IMR-90 (cell line): ENCODE data around the gene CCDC63. TPM values are rescaled to one million over a fixed set of nuclear protein-coding genes. Genes with fewer than 3 reads are reported as not detected.
"Not testable (repeated sequence)": the region's sequence is repeated elsewhere in the genome, so short reads cannot be mapped to it uniquely, and the experiment has no call there.

ENCODE experiments used
- ATAC-seq: fragments of 200-7000 bp; cut with Tn5 transposase; 2 replicates; pipeline ENCODE4 v1.9.1; 2020; ENCODE audit warnings: low read depth, mild to moderate bottlenecking, moderate library complexity
- BruUV-seq: library from RNA; stranded (reverse); fragments of 400-500 nt; replicated peaks from 2 replicates; lab custom pipeline; 2021; lab: Mats Ljungman, UMichigan
- CTCF ChIA-PET: fragments of 300-600 bp; formaldehyde crosslinking; extraction: SDS; loops from one replicate; lab custom pipeline; 2021; ENCODE audit warnings: antibody characterized with exemption; lab: Yijun Ruan, JAX
- POLR2A ChIA-PET: fragments of 300-600 bp; sonication (Branson Sonifier 250); formaldehyde crosslinking; loops from one replicate; lab custom pipeline; 2022; ENCODE audit warnings: antibody characterized with exemption; ENCODE audit not compliant: unreplicated experiment; lab: Charles Lee
- DNase-seq: peaks from one replicate; pipeline ENCODE4 v3.0.0; 2013
- H2AFZ ChIP-seq: replicated peaks from 2 replicates; pipeline ENCODE3; 2013; ENCODE audit warnings: low read length, mild to moderate bottlenecking; ENCODE audit not compliant: poor library complexity
- H2AK5ac ChIP-seq: 2 replicates; pipeline ENCODE4 v1.6.1; 2013; ENCODE audit warnings: low read depth, low read length, inconsistent platforms
- H2AK9ac ChIP-seq: replicated peaks from 2 replicates; pipeline ENCODE3; 2013; ENCODE audit warnings: mild to moderate bottlenecking, low read depth, low read length, moderate library complexity; ENCODE audit not compliant: poor library complexity
- H2BK120ac ChIP-seq: 2 replicates; pipeline ENCODE4 v1.6.1; 2013; ENCODE audit warnings: low read depth, low read length, inconsistent platforms
- H2BK15ac ChIP-seq: 3 replicates; pipeline ENCODE4 v1.6.1; 2013; ENCODE audit warnings: low read depth, low read length, inconsistent platforms
- H2BK20ac ChIP-seq: 2 replicates; pipeline ENCODE4 v1.6.1; 2013; ENCODE audit warnings: low read depth, mild to moderate bottlenecking, inconsistent platforms, low read length, moderate library complexity
- H2BK5ac ChIP-seq: 2 replicates; pipeline ENCODE4 v1.6.1; 2013; ENCODE audit warnings: mild to moderate bottlenecking, low read depth, low read length, inconsistent platforms; ENCODE audit not compliant: poor library complexity, severe bottlenecking
- H3K14ac ChIP-seq: replicated peaks from 2 replicates; pipeline ENCODE4 v1.6.1; 2013; ENCODE audit warnings: low read depth, low read length, inconsistent platforms
- H3K18ac ChIP-seq: 2 replicates; pipeline ENCODE4 v1.6.1; 2013; ENCODE audit warnings: low read depth, low read length, control low read depth
- H3K23ac ChIP-seq: 2 replicates; pipeline ENCODE4 v1.6.1; 2013; ENCODE audit warnings: low read depth, low read length, inconsistent platforms
- H3K27ac ChIP-seq: 2 replicates; pipeline ENCODE4 v1.5.1; 2013; ENCODE audit warnings: mild to moderate bottlenecking, control low read depth, low read length; ENCODE audit not compliant: insufficient read depth
- H3K27me3 ChIP-seq: 2 replicates; pipeline ENCODE4 v1.6.1; 2013; ENCODE audit warnings: low read length; ENCODE audit not compliant: control insufficient read depth, insufficient read depth
- H3K36me3 ChIP-seq: 2 replicates; pipeline ENCODE4 v1.6.1; 2013; ENCODE audit warnings: low read length, mixed read lengths; ENCODE audit not compliant: control insufficient read depth, insufficient read depth
- H3K4ac ChIP-seq: 2 replicates; pipeline ENCODE4 v1.6.1; 2013; ENCODE audit warnings: low read depth, low read length, inconsistent platforms
- H3K4me1 ChIP-seq: 2 replicates; pipeline ENCODE4 v1.6.1; 2013; ENCODE audit warnings: low read length, mixed read lengths; ENCODE audit not compliant: control insufficient read depth, insufficient read depth
- H3K4me2 ChIP-seq: 2 replicates; pipeline ENCODE4 v1.6.1; 2013; ENCODE audit warnings: low read depth, mild to moderate bottlenecking, control low read depth, low read length, moderate library complexity
- H3K4me3 ChIP-seq: 2 replicates; pipeline ENCODE4 v1.5.1; 2013; ENCODE audit warnings: low read depth, mild to moderate bottlenecking, control low read depth, low read length, moderate library complexity; ENCODE audit not compliant: insufficient read depth
- H3K56ac ChIP-seq: 2 replicates; pipeline ENCODE4 v1.6.1; 2013; ENCODE audit warnings: low read length, inconsistent platforms; ENCODE audit not compliant: insufficient read depth; ENCODE audit errors: extremely low read depth
- H3K79me1 ChIP-seq, 2 experiments: 2 replicates each; pipeline ENCODE4 v1.6.1; 2013; ENCODE audit warnings: low read length in 2 of 2, inconsistent platforms in 1 of 2, low read depth in 1 of 2
- H3K9ac ChIP-seq: 2 replicates; pipeline ENCODE4 v1.6.1; 2013; ENCODE audit warnings: low read depth, low read length, control low read depth
- H3K9me1 ChIP-seq: 2 replicates; pipeline ENCODE4 v1.6.1; 2013; ENCODE audit warnings: low read length, inconsistent platforms; ENCODE audit not compliant: insufficient read depth
- H3K9me3 ChIP-seq: 2 replicates; pipeline ENCODE4 v1.6.1; 2013; ENCODE audit warnings: low read length; ENCODE audit not compliant: control insufficient read depth, insufficient read depth
- H4K20me1 ChIP-seq: 2 replicates; pipeline ENCODE4 v1.6.1; 2013; ENCODE audit warnings: low read length, inconsistent platforms; ENCODE audit not compliant: insufficient read depth
- H4K5ac ChIP-seq: 2 replicates; pipeline ENCODE4 v1.6.1; 2013; ENCODE audit warnings: mild to moderate bottlenecking, low read depth, low read length, control low read depth
- H4K8ac ChIP-seq, 2 experiments: 2 replicates each; pipeline ENCODE4 v1.6.1; 2013; ENCODE audit warnings: low read depth in 2 of 2, low read length in 2 of 2, control low read depth in 1 of 2, inconsistent platforms in 1 of 2
- H4K91ac ChIP-seq: 2 replicates; pipeline ENCODE4 v1.6.1; 2013; ENCODE audit warnings: low read depth, low read length, inconsistent platforms; ENCODE audit not compliant: insufficient read depth
- FOS ChIP-seq: fragments of 150-350 bp; IDR thresholded peaks from 2 replicates; pipeline ENCODE4 v1.6.1; 2016; ENCODE audit warnings: low read depth, low read length
- MAFK ChIP-seq: IDR thresholded peaks from 2 replicates; pipeline ENCODE4 v1.6.1; 2012; ENCODE audit warnings: low read depth, low read length, improper control_type of control experiment
- WGBS, 2 experiments: methylation state at CpG; one replicate each; pipeline versions ENCODE4 v1.1.5 to v1.1.7; 2013; ENCODE audit warnings: missing lambda C conversion rate in 2 of 2; ENCODE audit not compliant: insufficient read length in 1 of 2; ENCODE audit errors: extremely low coverage in 2 of 2; 5-methylcytosine and 5-hydroxymethylcytosine counted together
- dilution Hi-C: fragments of 300-500 bp; cut with HindIII; formaldehyde crosslinking; loops from one replicate; pipeline ENCODE4 v1.14.3; 2018; ENCODE audit warnings: low sequenced_read_pairs; ENCODE audit not compliant: unreplicated experiment
- in situ Hi-C: fragments of 300-500 bp; cut with MboI; formaldehyde crosslinking; loops from 3 replicates; pipeline ENCODE4 v1.14.3; 2019; ENCODE audit warnings: low sequenced_read_pairs, inconsistent platforms, mixed read lengths
- intact Hi-C: fragments of 100-400 bp; cut with micrococcal nuclease; formaldehyde crosslinking; loops from 2 replicates; pipeline ENCODE4 v1.10.0; 2022
- polyA plus RNA-seq, 3 experiments: library from polyadenylated mRNA; depleted of rRNA; stranded (reverse); fragments of >200 nt; gene quantifications; 2 replicates each; pipeline ENCODE4 v1.2.3, GENCODE V29; 2012; ENCODE audit warnings: low replicate concordance in 1 of 3
- total RNA-seq: library from RNA; depleted of rRNA; stranded (reverse); fragments of >200 nt; gene quantifications from 2 replicates; pipeline ENCODE4 v1.2.3, GENCODE V29; 2012

The CCDC63 gene
- total and polyA plus RNA-seq, 2 of the 4 experiments (the other 2 are of a cell fraction): not detected

DNA sequence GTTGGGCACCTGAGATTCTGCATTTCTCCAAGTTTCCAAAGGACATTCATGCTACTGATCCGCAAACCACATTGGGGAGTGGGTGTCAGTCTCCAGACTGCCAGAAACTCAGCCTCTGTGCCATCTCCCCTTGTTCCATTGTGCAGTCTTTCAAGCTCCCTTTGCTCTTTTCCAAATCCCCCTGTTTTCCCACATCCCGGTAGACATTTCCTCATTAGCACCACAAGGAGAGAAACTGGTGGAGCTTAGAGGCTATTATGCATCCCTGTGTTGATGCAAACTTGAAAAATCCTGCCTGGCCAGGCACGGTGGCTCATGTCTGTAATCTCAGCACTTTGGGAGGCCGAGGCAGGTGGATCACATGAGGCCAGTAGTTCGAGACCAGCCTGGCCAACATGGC lies 10.7 kb downstream of the CCDC63 start:
- intact Hi-C loops: no loop called here
- Histone ChIP-seq H3K18ac (no peak overlapping the region), H3K9me1 (no peaks in the 10 kb centered on the region), H3K27me3 (peaks cover 1% of the 10 kb centered on the region; the same call in 1 of the 2 replicates), H3K56ac (no peak overlapping the region), H3K9me3 (no peaks in the 10 kb centered on the region), H2BK15ac (no peak overlapping the region), H3K4ac (no peak overlapping the region), H2BK20ac (no peak overlapping the region), H4K8ac (no peak overlapping the region), H2BK120ac (no peak overlapping the region), H2BK5ac (no peak overlapping the region), H3K23ac (no peak overlapping the region), H2AK9ac (no peak overlapping the region), H3K4me1 (no peaks in the 10 kb centered on the region), H3K27ac (no peak overlapping the region), H3K79me1 (no peaks in the 10 kb centered on the region), H2AFZ (no peak overlapping the region), H3K9ac (no peak overlapping the region), H4K5ac (no peak overlapping the region), H3K14ac (no peak overlapping the region), H3K36me3 (no peaks in the 10 kb centered on the region), H4K91ac (no peak overlapping the region), H4K20me1 (no peaks in the 10 kb centered on the region), H3K4me3 (no peak overlapping the region), H3K4me2 (no peak overlapping the region), H2AK5ac (no peak overlapping the region)
- dilution Hi-C loops: no loop called here
- in situ Hi-C loops: no loop called here
- BruUV-seq: no TSS peak
- TF ChIP-seq FOS: no peak
- no peak for TF ChIP-seq MAFK
- no peak for ATAC-seq
- WGBS, 2 experiments: no CpG with 5 or more reads among the region's 5 CpGs
- POLR2A ChIA-PET: no interaction called here
- no peak for DNase-seq
- CTCF ChIA-PET: no interaction called here

DNA sequence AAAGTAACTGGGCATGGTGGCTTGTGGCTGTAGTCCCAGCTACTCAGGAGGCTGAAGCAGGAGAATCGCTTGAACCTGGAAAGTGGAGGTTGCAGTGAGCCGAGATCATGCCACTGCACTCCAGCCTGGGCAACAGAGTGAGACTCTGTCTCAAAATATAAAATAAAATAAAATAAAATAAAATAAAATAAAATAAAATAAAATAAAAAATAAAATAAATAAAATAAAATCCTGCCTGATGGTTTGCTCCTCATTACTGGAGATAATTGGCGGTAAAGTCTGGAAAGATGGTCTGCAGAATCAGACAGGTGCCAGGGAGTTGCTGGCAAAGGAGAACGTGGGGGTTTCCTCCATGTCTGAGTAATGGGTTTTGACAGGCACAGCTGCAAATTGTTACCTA lies 11.2 kb downstream of the CCDC63 start:
- H3K9ac ChIP-seq, H3K23ac ChIP-seq, H2BK15ac ChIP-seq, in situ Hi-C loops, H3K79me1 ChIP-seq, H3K4me2 ChIP-seq, H4K91ac ChIP-seq, H2BK120ac ChIP-seq, CTCF ChIA-PET, H3K36me3 ChIP-seq, BruUV-seq, H3K4me3 ChIP-seq, H3K27me3 ChIP-seq, H2AK5ac ChIP-seq, ATAC-seq, H4K20me1 ChIP-seq, H3K18ac ChIP-seq, H4K5ac ChIP-seq, H3K4me1 ChIP-seq, DNase-seq, H2AFZ ChIP-seq, H2AK9ac ChIP-seq, H2BK20ac ChIP-seq, intact Hi-C loops, H3K9me1 ChIP-seq, POLR2A ChIA-PET, H3K14ac ChIP-seq, H2BK5ac ChIP-seq, H3K56ac ChIP-seq, H3K4ac ChIP-seq, dilution Hi-C loops, H4K8ac ChIP-seq, H3K27ac ChIP-seq, H3K9me3 ChIP-seq: not testable (repeated sequence)
- WGBS, 2 experiments: no CpG with 5 or more reads among the region's 4 CpGs
